ENCODE measurements around the gene UPF2.
"Not testable (repeated sequence)": the region's sequence is repeated elsewhere in the genome, so short reads cannot be mapped to it uniquely, and the experiment has no call there.

Gene UPF2

DNA sequence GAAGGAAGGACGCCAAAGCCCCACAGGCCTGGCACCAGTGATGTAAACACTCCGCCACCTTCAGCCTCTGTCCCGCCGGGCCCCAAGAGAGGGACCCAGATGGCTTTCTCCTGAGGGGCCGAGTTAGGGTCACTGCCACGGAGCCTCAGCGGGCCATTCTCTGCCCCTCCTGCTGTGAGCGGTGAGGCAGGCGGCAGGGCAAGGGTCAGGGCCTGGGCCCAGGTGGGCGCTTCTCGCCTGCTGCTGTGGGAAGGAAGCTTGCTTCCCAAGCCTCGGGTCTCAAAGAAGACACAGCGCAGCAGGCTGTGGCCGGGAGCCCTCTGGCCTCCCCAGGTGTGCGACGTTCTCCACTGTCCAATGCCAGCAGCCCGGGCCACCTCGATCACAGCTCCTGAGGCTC, 134.7 kb downstream of the UPF2 start:
- DNase-seq (ENCODE audit: low spot score), result no peak

DNA sequence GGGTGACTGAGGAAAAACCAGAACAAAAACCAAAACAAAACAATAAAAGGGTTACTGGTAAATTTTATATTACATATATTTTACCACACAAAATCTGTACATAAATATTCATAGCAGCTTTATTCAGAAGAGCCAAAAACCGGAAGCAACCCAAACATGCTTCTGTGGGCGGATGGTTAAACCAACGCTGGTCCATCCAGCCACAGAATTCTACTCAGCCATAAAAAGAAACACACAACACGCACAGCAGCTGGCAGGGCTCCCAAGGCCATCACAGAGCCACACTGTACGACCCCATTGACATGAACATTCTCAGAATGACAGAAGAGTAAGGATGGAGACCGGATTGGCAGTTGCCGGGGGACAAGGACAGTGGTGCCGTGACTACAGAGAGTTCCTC, 135.9 kb downstream of the UPF2 start:
- no peak for DNase-seq (ENCODE audit: low spot score)

DNA sequence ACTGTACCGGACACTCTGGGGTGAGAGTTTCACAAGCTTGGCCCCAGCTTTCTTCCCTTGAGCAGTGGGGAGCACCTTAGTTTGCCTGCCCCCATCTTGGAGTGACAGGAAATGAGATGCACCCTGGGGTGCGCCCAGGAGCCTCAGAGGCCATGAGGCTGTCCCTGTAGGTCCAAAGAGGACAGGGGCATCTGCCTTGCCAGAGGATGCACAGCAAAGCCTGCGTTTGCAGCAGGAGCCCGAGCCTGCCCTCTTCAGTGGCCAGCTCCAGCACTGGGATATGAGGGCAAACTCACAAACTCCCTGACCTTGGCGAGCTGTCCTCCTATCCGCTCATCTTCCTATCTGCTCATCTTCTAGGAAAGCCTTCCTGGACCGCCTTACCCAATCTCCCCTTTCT, 140.0 kb downstream of the UPF2 start:
- no peak for DNase-seq (ENCODE audit: low spot score)

DNA sequence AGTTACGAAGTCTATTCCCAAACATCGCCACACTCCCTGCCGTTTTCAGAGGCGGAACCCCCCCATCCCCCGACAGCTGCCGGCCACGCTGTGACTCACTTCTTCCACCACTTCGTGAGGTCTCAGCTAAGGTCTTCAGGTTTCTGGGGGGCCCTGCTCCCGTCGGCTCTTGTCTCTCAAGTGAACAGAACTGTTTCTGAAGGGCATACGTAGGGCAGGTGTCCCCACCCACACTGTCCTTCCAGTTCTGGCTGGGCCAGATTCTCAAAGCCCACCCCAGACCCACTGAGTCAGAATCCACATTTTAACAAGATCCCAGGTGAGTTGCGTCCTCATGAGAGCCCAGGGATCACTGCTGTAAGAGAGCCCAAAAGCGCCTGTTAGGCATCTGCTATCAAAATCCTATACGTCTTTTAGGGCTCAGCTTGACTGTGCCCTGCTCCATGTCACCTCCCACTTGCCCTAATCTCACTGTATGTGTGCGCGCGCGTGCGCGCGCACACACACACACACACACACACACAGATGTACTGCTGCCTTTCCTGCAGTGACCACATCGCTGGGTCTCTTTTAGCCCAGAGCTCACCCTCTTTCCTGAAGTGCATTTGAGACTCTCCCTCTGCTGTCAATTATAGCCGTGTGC, 140.7 kb downstream of the UPF2 start:
- DNase-seq (ENCODE audit: low spot score), result no peak

DNA sequence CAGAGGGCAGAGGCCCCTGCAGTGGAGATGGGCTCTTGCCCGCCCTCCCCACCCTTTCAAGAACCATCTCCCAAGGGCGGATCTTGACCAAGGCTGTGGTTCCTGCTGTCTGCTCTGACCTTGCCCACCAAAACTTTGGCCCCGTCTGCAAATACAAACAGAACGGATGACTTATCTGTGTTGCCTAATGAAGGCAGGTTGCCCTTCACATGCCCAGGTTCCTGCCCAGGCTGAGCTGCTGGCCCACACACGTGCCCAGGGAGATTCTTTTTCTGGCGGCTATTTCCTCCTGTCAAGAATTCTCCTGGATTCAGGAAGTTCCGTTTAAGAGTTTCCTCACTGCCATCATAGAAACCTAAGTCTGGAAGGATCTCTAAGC, 141.2 kb downstream of the UPF2 start:
- DNase-seq (ENCODE audit: low spot score), result no peak

DNA sequence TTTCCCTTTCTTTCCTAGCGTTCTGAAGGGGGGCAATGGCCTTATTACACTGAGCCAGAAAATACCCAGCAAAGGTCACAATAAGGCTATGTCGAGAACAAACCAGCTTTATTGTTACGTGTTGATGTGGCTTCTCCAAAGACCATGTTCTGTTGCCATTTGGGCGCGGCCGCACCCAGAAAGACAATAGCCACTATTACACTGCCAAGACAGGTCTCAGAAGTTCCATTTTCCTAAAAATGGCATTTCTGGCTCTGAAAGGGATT, 141.6 kb downstream of the UPF2 start:
- no peak for DNase-seq (ENCODE audit: low spot score)

DNA sequence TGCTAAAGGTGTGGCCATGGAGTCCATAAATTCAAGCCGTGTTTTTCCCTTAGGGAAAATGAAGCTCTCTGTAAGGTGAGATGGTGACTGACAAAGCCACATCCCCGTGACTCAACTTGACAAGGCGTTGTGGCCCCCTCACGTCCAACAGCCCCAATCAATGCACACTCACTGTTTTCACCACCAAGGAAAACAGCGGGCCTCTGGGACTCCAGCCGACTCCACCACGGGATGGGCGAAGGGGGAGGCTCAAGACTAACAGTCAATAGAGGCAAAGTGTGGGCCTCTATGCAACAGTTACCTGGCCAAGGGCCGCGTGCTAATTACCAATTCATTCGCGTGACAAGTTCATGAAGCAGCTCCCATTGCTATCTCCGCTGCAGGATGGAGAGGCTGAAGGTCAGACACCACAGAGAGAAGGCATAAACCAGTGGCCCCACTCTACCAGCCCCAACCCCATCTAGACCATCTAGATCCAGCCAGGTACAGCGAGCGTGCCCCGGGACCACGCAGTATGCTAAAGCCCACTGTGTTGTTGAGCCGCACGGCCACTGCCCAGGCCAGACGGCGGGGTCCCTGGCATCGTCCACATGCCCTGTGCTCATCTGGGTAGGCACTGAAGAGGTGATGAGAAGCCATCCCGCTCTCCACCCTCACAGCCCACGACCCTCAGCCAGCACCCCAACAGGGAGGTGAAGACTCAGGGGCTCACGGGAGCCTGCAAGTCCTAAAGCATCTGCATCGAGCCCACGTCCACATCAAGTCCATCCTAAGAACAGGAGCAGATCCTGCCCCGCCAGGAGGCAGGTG, 143.3 kb downstream of the UPF2 start:
- DNase-seq (ENCODE audit: low spot score), result no peak

DNA sequence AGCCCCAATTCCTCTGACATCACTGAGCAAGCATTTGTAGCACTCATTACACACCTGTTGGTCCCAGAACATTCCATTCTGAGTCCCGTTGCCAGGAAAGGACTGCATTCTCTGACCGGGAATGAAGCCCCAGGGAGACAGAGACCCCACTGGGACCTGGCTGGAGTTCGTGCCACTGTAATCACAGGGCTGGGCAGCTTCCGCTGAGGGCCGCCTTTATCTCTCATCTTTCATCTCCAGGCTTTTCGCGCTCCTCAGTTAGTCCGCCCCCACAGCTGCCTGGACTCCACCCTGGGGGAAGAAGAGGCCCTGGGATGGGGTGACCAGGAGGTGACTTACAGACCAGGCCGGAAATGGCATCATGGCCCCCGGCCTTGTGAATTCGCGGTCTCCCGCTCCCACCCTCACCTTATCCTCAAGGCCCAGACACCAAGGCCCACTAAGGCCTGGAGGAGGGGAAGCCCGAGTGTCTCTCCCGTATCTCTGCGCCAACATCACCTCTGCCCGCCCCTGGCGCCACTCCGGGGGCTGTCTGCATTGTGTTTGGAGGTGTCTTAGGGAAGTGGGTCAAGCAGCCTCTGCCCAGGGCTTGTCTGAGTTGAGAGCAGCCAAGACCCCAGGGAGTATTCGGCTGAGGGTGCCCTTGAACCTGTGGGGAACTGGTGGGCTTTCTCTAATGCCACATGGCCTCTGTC, 144.1 kb downstream of the UPF2 start:
- DNase-seq (ENCODE audit: low spot score), result no peak

DNA sequence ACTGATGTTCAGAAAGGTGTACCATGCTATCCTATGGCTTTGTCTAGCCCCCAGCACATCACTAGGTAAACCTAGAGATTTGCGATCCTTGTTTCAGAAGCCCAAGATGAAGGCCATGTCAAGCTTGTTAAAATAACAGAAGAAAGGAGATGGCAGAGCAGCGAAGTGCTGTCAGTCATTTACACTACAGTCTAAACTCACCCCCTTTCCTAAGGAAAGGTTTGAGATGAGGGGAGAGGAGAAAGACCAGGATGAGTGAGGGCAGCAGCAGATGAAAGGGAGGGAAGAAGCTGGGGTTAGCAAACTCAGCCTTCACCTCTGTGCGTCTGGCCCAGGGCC, 144.6 kb downstream of the UPF2 start:
- no peak for DNase-seq (ENCODE audit: low spot score)

DNA sequence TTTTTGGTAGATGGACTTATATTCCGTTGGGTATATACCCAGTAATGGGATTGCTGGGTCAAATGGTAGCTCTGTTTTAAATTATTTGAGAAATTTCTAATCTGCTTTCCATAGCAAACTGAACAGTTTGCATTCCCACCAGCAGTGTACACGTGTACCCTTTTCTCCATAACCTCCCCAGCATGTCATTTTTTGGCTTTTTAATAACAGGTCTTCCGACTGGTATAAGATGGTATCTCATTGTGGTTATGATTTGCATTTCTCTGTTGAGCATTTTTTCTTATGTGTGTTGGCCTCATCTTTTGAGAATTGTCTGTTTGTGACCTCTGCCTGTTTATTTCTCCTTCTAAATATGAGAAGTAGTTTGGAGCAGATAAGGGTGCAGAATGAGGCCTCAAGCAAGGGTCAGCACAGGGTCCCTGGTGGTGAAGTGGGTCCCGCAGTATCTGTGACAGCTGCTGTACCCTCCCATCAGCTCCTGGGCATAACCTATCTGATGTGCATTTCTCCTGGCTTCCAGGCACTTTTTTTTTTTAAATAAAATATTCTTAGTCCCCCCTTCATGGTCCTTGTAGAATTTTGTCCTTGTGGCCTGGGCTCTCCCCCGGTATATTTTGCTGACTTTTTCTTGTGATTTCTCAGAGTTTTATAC, 145.9 kb downstream of the UPF2 start:
- DNase-seq (ENCODE audit: low spot score), result no peak

DNA sequence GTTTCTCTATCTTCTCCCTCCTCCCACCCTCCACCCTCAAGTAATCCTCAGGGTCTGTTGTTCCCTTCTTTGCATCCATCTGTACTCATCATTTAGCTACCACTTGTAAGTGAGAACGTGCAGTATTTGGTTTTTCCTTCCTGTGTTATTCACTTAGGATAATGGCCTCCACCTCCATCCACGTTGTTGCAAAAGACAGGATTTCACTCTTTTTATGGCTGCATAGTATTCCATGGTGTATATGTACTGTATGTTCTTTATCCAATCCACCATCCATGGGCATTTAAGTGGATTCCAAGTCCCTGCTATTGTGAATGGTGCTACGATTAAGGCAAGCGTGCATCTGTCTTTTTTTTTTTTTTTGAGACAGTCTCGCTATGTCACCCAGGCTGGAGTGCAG, 147.0 kb downstream of the UPF2 start:
- no peak for DNase-seq (ENCODE audit: low spot score)

DNA sequence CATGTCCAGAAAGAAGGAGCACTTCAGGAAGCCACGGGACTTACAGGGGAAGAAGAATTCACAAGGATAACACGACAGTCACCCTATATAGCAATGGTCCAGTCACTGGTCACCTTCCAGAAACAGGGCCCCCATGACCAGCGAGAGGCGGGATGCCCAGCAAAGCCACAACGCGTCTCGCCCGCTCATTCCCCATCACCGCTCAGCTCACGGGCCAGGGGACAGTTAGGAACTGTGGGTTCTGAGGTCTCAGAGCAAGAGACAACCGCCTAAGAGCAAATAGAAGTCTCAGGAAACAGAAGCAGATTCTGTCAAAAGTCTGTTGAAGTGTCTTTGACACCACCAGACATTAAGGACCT, 147.5 kb downstream of the UPF2 start:
- DNase-seq (ENCODE audit: low spot score), result no peak

DNA sequence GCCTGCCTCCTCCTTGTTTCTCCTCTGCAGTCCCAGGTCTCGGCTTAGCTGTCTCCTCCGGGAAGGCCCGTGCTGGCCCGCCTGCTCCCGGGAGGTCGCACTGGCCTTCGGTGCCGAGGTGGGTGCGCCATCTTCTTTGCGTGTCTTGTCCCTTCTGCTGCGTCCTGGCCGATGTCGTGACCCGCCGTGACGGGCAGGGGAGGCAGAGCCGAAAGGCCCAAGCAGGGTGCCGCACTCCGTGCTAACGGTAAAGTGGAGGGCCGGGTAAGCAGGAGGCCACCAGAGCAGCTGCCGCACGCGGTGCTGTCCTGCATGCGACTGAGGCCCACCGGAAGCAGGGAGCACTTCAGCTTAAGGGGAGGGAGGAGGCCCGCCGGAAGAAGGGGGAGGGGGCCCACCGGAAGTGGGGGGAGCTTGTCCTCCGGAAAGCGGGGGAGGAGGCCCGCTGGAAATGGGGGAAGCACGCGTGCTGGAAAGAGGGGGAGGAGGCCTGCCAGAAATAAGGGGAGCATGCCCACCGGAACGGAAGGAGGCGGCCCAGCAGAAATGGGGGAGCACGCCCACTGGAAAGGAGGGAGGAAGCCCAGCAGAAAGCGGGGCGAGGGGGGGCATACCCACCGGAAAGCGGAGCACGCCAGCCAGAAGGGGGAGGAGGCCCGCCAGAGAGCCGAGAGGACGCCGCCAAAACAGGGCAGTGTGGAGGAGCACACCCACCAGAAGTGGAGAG, 148.1 kb downstream of the UPF2 start:
- DNase-seq (ENCODE audit: low spot score), result no peak

DNA sequence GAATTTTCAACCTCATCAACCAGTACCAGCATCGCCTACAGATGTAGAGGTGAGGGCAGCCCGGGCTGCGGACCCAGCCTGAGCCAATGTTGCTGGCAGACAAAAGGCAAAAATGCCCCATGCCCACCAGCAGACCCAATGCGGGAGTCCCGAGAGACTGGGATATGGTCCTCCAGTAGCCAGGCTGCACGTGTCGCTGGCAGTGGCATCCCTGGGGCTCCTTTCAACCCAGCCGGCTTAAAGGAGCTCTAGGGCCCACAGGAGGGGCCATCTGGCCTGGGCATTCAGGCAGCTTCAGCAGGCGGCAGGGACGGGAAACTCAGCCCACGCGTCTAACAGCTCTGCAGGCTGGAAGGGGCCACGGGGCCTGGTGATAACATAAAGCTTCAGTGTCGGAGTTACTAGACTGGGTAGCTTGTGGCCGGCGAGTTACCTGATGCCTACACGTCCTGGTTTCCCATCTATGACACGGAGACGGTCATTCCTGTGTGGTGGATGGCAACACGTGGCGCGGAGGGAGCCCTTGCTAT, 148.8 kb downstream of the UPF2 start:
- DNase-seq (ENCODE audit: low spot score), result no peak

DNA sequence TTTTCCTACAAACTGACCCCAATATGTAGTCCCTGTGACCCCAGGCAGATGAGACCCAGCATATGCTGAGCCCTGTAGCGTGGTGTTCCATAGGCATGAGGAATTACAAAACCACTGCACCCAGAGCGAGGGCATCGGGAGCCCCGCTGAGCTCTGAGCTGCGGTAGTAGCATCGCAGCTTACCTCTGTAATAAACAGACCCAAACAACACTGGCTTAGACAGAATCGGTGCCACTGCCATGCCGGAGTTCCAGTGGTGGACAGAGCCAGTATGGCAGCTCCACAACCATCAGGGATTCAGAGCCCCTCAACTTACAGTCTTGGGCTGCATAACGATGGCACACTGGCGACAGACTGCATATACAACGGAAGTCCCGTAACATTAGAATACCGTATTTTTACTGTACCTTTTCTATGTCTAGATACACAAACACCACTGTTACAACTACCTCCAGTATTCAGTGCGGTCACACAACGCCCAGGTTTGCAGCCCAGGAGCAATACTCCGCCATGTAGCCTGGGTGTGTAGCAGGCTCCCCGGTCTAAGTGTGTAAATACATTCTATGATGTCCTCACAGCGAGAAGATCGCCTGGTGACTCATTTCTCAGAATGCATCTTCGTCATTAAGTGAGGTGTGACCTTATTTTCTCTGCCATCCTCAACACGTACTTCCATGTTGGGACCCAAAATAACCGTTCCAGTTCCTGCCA, 150.7 kb downstream of the UPF2 start:
- DNase-seq (ENCODE audit: low spot score), result no peak

DNA sequence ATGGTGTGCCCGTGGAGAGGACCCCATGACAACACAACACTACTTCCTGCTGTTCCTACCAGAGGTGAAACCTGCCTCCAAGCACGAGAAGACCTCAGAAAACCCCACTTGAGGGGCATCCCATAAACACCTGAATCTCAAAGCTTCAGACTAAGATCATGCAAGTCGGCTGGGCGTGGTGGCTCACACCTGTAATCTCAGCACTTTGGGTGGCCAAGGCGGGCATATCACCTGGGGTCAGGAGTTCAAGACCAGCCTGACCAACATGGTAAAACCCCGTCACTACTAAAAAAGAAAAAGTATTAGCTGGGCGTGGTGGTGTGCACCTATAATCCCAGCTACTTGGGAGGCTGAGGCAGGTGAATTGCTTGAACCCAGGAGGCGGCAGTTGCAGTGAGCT, 153.3 kb downstream of the UPF2 start:
- not testable (repeated sequence) for DNase-seq (ENCODE audit: low spot score)

DNA sequence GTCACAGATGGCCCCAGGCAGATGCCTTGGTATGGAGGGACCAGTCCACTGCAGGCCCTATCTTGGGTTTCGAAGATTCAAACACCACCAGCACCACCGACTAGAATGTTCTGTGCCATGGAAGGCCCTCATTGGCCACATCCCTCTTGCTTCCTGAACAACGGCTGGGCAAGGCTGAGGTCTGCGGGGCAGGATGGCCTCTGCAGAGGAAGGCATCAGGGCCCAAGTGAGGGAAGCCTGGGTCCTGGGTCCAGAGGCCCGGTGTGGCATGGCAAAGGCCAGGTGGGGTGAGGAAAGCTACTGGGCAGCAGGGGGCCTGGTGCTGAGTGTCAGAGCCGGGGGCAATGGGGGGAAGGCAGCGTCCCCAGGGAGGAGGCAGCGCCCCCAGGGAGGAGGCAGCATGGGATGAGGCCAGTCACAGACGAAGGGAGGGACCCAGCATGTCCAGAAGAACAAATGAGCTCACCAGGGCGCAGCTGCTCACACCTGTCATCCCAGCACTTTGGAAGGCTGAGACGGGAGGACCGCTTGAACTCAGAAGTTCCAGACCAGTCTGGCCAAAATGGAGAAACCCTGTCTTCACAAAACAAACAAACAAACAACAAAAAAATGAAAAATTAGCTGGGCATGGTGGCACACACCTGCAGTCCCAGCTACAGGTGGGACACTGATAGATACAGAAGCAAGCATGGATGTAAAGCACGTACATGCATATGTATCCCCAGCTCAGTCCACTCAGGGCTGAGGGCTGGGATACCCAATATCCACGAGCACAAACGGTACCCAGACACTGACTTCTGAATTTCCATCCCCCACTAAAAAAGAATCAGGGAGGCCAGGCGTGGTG, 155.0 kb downstream of the UPF2 start:
- no peak for DNase-seq (ENCODE audit: low spot score)

DNA sequence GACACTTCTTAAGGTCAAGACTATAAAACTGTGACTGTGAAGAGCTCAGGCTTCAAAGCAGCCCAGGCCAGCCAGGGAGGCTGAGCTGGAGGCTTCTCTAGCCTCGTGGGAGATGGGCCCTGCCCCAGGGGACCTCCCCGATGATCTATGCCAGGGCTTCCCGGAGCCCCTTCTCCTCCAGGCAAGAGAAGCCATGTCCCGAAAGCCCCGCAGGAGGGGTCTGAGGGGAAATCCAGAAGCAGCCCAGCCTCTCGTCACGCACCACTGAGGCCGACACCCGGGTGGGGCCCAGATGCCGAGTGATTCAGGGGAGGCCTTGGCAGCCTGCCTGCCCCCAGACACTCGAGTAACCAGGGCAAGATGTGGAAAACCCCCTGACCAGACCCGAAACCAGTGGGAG, 155.8 kb downstream of the UPF2 start:
- no peak for DNase-seq (ENCODE audit: low spot score)

DNA sequence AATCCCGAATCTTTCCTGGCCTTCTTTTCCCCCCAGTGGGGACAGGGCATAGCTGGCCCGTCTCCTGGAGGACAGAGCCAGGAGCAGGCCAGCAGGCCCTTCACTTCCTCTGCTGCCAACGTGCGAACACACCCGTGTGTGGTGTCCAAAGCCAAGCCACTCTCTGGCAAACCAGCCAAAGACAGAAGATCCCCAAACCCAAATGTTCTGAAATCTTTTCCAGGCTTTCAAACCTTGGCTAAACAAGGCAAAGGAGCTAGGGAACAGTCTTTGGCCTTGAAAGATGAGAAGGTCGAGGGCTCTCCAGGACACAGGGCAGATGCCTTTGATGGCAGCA, 156.5 kb downstream of the UPF2 start:
- no peak for DNase-seq (ENCODE audit: low spot score)

DNA sequence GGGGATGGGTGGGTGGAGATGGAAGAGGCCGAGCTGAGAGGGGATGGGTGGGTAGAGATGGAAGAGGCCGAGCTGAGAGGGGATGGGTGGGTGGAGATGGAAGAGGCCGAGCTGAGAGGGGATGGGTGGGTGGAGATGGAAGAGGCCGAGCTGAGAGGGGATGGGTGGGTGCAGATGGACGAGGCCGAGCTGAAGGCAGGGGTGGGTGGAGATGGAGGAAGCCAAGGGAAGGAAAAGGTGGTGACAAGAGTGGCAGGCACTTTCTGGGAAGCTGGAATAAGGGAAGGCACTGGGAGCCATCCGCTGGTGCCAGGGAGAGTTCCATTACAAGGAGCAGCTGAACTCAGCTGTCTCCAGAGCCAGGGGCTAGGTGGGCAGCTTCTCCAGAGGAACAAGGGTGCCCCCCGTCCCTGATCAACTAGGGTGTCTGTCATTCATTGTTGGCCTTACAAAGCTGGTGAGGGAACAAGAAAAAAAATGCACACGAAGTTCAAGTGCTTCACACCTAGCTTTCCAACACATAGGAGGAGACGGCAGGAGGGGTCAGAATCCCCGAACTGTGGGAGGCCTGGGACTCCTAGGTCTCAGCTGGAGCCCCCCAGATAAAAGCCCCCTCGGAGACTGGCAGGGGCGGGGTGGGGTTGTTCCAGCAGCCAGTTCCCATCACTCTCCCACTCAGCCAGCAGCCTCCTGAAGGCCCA, 157.0 kb downstream of the UPF2 start:
- DNase-seq (ENCODE audit: low spot score), result no peak

All from hepatic stellate cell (primary cell).